ENCODE results near the gene DMRTC2.

GRCh38 chr19:41802770-41803169 is 42.1 kb upstream of the DMRTC2 start:
- TF ChIP-seq CTCF (IDR thresholded peaks at IDR 0.05; ENCODE audit: insufficient read depth, low read length, poor library complexity, severe bottlenecking) (no peak), EZH2phosphoT487 (conservative IDR thresholded peaks at IDR 0.05; ENCODE audit: low read length) (no peak)

All from SU-DHL-6 (cell line).